SK-MEL-5 (cell line): ENCODE data around the gene KSR2. TPM values are rescaled to one million over a fixed set of nuclear protein-coding genes. Genes with fewer than 3 reads are reported as not detected.

Source experiments
- DNase-seq: peaks from one replicate; pipeline ENCODE4 v3.0.0-alpha.2; 2016; ENCODE audit warnings: low read depth, low spot score
- in situ Hi-C: cut with HindIII; loops from 2 replicates; pipeline ENCODE4 v1.10.0; 2016; ENCODE audit warnings: low sequenced_read_pairs, high pct_unique_total_duplicates, low pct_unique_long_range_greater_than_20kb
- total RNA-seq: library from RNA; depleted of rRNA; stranded (reverse); fragments of >200 nt; shearing (Covaris generic); gene quantifications from 2 replicates; pipeline ENCODE4 v1.2.3, GENCODE V29; 2014

KSR2 gene
- total RNA-seq, 1 experiment from 2014 or later, result 0.03 TPM

DNA sequence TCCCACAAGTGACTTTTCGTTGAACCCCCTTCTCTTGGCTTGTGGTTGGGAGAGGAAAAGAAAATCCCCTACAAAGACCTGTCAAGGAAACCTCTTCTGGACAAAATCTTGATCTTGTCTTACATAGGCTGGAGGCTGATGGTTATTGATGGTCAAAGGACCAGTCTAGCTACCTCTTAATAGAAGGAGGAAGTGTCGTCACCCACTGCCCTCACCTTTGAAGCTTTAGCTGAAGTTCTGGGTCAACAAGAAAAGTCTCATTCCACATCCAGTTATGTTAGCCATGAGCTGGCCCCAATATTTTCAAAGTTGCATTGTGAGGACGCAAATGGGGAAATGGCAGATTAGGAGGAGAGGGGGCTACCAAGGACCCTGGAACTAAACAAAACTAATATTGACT lies 6.2 kb upstream of the KSR2 start:
- in situ Hi-C loops, result no loop called here
- no peak for DNase-seq

DNA sequence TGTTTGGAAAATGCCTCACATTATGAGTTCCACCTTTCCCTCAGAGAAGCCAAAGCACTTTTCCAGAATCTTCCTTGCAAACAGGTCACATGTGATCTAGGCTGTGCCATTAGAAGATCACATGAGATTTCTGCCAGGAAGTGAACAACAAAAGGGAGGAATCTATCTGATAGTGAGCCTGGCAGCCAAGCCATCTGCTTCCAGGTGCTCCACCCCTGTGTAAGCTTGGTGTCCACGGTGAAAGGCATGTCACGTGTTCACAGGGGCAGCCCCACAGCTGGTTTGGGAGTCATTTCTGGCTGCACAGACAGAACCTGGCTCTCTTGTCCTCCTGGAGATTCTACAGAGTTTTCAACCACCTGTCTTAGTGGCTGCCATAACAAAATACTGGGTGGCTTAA lies 3.5 kb upstream of the KSR2 start:
- in situ Hi-C loops, result no loop called here
- no peak for DNase-seq

DNA sequence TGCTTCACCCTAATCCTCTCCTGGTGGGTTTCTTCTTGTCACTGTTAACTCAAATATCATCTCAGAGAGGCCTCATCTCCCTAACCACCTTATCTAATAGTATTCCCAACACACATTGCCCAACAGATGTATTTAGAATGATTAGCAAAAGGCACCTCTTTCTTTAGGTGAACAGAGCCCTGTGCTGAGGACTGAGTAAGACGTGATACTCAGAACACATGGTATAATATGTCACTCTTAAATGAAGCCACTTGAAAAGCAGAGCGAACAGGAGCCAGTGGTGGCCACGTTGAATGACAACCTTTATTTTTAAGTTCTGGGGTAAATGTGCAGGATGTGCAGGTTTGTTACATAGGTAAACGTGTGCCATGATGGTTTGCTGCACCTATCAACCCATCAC lies 1.5 kb upstream of the KSR2 start:
- DNase-seq, result no peak
- in situ Hi-C loops, result no loop called here

DNA sequence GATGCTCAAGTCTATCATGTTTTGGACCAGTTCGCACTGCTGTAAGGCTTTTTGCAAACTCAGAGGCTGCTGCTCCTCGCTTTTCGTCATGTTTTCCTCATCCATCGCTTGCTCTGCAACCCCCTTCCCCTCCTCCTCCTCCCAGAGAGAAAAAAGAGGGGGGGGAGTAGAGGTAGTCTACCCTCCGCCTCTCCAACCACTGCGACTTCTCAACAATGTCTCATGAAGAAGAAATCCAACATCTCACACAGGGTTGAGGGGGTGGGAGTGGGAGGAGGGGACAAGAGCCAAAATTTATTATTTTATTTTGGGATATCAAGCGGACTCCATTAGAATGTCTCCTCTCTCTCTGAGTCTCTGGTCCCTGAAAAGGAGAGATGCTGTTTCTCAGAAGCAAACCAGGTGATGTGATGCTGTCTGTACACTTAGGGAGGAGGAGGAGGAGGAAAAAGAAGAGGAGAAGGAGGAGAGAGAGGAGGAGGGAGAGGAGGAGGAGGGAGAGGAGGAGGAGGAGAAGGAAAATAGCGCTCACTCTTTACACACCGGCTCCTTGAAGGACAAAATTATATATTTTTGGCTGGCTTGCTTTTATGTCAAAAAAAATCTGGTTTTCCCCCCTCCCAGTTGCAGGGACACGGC lies 520 bp downstream of the KSR2 start:
- DNase-seq, result no peak
- in situ Hi-C loops, result no loop called here

DNA sequence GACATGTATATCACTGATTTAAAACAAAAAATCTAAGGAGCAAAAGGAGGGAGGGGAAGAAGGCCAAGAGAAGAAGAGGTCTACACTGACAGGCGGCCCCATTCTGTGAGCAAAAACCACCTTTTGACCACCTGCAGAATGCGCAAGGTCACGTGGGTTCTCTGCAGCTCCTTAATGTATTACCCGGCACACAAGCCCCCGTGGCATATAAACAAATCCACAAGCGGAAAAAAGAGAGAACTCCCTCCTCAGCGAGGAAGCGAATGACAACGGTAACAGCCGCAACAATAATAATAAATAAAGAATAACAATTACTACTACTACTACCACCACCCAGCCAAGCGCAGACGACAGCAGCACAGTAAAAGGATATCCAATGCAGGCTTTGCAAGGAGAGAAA lies 1.3 kb downstream of the KSR2 start:
- in situ Hi-C loops, result no loop called here
- no peak for DNase-seq

DNA sequence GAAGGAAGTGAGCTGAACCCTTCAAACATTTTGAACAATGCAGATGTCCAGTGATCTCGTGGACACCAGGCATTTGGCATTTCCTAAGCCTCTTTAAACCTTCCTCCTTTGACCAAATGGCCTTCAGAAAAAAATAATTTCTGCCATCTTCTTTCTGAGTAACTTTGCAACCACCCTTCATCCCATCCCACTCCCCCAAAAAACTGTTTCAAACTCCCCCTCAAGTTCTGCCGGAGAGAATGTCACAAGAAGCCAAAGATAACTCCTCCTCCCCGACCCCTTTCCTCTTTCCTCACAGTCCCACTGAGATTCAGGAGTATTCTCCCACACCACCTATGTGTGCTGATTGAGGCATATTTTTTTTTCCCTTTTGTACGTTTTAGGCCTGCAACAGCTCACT lies 1.7 kb downstream of the KSR2 start:
- in situ Hi-C loops, result no loop called here

DNA sequence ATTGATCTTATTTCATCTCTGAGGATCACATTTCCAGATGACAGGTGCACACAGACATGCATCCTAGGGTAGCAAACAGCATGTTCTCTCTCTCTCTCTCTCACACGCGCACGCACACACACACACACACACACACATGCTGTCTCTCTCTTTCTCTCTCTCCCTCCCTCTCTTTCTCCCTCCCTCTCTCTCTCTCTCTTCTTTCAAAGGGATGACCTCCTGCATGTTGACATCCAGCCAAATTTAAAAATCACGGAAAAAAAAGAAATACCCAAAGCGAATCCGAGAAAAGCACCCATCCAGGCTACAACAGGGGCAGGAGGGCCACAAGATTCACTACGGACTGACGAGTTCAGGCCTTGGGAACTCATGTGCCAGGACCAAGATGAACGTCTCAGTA lies 2.3 kb downstream of the KSR2 start:
- in situ Hi-C loops, result no loop called here
- DNase-seq, result no peak

More for the DNA sequence above, 1.7 kb downstream of the KSR2 start:
- DNase-seq, result no peak

DNA sequence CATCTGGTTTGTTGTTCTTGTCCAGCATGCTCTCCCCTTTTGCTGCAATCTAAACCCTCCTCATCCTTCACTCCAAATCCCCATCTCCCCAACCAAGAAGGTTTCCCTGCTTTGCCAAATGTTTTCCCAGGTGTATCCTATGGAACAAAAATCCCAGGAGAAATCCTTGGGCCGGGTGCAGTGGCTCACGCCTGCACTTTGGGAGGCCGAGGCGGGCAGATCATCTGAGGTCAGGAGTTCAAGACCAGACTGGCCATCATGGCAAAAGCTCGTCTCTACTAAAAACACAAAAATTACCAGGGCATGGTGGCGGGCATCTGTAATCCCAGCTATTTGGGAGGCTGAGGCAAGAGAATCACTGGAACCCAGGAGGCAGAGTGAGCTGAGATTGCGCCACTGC lies 5.0 kb downstream of the KSR2 start:
- in situ Hi-C loops, result no loop called here
- DNase-seq, result no peak

DNA sequence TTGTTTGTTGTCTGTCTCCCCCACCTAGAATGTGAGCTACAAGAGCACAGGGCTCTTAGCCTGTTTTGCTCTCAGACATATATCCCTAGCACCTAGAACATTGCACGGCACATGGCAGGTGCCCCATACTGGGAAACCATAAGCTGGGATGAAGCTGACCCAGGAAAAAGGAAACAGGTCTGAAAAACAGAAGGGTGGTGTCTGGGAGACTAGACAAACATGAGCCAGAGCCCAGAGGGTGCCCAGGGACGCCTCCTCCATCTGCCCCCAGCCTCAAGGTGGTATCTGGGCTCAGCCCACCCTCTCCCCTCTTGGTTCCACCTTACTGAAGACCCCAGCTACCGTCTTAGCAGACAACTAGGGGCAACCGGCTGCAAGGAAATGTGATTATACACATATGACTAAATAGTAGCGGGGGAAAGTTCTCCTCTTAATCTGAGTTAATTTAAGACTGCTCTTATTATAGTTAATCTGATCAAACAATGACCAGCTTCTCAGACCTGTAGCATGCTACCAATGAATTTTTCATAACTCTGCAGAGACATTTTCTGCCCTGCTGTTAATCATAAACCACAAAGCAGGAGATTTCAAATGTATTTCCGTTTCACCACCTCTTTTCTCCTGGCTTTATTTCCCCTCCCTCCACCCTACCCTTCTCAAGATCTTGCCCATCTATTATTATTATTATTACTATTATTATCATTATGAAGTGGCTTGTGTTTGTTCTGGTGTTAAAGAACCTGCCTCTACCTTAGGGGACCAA lies 31.9 kb downstream of the KSR2 start:
- in situ Hi-C loops, result no loop called here
- DNase-seq, result no peak

DNA sequence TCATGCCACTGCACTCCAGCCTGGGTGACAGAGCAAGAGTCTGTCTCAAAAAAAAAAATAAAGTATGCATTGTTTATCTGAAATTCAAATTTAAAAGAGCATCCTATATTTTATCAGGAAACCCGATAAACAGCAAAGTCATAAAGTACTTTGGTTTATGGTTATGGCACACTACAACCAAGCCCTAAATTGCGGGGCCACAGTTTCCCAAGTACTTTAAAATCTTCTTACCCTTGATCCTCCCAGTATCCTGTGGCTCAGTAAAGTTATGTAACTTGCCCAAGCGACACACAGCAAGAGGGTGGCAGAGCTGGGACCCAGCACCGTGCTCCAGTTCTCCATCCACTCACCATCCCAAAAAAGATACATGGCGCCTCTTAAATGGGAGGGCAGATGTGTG lies 35.2 kb downstream of the KSR2 start:
- in situ Hi-C loops, result no loop called here
- DNase-seq, result no peak

DNA sequence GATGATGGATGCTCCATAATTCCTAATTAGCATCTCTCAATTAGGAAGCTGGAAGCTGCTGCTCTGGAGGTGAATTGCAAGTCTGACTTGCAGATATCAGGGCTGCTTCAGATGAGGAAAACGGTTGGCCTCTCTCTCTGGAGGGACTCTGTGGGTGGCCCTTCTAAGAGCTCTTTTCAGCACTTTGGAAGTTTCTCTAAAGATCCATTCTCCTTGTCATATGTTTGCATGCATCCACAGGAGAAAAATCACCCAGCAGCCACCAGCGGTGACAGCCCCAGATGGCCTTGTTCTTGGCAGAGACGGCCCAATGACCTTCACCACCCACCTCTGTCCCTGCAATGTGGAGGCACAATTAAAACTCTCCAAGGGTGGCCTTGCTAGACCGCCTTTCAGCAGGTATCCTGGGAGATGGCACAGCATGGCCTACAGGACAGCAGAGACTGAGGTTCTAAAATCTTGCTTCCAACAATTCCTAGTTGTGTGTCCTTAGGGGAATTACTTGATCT lies 42.3 kb downstream of the KSR2 start:
- in situ Hi-C loops, result no loop called here
- DNase-seq, result no peak

DNA sequence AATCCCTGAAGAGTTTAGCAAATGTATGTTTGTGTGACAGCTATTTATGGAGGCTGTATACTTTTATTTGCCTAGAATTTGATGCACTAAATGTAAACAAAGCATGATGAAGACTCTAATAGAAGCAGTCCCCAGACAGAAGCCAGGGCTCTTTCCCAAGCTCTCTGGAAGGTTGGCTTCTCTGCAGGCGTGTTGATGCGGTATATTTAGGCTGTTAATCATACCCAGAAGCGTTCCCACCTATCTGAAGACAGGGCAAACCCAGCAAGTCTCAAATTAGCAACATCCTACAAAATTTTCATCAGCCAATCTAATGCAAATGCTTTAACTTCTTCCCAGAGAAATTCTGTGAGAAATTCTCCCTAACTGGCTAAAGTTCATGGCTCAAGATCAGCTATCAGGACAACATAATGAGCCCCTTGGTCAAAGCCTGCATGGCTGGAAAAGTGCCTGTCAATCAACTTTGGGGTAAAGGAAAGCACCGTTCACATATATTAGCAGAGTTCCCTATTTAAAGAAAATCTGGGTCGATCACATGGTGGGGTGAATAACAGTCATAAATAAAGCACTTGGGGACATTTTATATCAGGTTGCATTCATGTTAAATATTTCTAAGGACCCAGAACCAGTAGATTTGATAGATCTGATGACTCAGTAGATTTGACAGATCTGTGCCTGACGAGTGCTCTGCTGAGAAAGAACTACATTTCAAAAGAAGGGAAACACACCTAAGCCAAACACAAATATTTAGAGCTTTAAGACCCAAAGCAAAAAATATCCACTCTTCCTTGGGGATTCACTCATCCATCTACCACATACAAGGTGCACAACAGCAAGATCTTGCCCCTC lies 46.6 kb downstream of the KSR2 start:
- no peak for DNase-seq
- in situ Hi-C loops, result no loop called here

DNA sequence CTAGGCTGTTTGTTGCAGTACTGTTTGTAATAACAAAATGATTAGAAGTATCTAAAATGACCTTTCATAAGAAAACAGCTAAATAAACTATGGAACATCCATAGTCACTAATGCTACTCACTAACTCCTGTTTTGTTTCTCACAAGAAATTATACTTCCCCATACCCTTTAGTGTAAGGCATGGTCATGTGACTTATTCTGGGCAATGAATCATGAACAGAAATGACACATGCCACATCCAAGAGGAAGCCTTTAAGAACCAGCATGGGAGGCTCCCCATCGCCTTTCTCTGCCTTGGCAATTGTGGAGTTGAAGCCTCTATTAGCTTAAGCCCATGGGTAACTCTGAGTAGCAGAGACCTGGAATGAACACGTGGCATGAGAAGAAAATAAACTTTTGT lies 49.3 kb downstream of the KSR2 start:
- DNase-seq, result no peak
- in situ Hi-C loops, result no loop called here

DNA sequence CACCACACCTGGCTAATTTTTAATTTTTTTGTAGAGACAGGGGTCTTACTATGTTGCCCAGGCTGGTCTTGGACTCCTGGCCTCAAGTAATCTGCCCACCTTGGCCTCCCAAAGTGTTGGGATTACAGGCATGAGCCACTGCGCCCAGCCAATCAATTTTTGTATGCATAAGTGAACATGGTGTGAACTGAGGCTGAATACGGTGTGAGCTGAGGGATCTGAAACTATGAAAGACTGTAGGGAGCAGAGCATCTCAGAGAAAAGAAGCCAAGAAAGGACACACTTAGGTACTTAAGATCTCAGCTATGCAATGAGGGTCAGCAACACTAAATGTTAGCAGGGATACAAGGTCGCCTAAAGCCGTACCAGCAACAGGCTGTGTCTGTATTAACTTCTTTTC lies 54.1 kb downstream of the KSR2 start:
- in situ Hi-C loops, result no loop called here

DNA sequence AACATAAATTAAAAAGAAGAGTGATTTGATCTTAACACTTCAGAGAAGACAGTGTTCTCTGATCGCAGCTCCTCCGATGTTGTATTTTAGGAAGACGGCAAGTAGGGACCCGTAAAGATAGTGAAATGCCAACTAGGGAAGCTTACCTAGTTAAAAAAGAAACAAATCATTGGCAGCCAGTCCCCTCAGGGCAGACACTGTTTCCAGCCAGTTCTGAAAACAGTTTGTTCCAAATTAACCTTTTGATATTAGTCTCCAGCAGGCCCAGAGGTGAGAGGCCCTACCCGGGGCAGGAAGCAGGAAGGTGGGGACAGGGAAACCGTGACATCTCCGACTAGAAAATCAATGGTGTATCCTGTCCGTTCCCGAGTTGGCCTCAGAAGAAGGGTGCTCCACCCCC lies 56.0 kb downstream of the KSR2 start:
- in situ Hi-C loops, result no loop called here
- no peak for DNase-seq

More for the DNA sequence above, 54.1 kb downstream of the KSR2 start:
- no peak for DNase-seq

DNA sequence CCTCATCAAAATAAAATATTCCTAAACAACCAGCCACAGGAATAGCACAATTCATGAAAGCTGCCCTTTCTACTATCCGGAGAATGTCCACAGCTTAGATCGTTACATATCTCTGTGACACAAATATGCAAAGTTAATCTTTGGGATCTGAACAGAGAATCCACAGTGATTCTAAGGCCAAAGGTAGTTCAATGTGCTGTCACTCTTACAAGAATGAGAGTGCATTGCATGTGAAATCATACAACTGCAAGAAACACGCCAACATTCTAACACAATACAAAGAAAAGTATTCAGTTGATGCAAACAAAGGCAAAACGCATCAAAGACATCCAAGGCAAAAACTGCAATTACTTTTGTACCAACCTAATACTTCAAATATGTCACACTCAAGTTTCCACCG lies 60.4 kb downstream of the KSR2 start:
- in situ Hi-C loops, result no loop called here

DNA sequence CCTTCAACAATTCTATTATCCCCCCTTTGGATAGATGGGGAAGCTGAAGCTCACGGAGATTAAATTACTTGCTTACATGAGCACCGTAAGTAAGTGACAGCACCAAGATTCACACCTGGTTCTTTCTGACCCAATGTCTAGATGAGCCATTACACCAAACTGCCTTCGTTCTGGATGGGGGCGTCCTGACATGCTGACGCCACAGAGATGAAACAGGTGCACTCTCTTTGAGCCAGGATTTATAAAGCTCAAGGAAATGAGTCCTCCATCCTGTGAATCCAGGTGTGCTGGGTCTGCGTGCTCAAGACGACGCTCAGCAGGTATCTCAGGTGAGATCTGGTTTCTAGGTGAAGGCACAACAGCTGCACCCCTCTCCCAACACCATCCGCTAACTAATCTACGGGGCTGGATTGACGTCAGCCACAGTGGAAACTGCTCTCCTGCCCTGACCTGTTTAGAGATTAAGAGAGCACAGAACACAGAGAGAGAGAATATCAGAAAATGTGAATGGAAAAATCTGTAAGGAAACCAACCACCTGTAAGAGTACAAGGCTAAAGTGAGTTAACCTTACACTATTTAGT lies 61.6 kb downstream of the KSR2 start:
- in situ Hi-C loops, result no loop called here
- DNase-seq, result no peak

More for the DNA sequence above, 60.4 kb downstream of the KSR2 start:
- no peak for DNase-seq

DNA sequence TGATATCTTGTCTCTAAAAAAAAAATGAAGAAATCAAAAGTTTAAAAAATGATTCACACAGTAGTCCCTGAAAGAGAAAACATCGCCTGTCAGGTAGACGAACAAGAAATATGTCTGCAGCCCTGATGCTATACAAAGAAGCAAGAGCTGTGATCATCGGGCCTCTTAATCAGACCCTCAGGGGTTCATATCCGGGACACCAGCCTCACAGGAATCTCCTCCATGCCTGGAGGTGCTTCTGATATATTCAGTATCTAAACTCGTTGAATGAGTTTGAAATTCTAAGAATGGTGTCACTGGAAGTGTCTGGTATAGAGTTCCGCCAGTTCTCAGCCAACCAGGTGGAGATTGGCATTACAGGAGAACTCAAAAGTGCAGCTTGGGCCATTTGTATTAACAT lies 64.7 kb downstream of the KSR2 start:
- in situ Hi-C loops, result no loop called here

More for the DNA sequence above, 64.7 kb downstream of the KSR2 start:
- DNase-seq, result no peak
